NCI-H1105 (cell line): Measurements from ENCODE around the gene FXYD4.
"Not testable (repeated sequence)": the region's sequence is repeated elsewhere in the genome, so short reads cannot be mapped to it uniquely, and the experiment has no call there.

Experiments used
- DNase-seq: peaks from one replicate; lab custom pipeline; 2025; lab: John Stamatoyannopoulos, UW

FXYD4 gene, protein sequence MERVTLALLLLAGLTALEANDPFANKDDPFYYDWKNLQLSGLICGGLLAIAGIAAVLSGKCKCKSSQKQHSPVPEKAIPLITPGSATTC

DNA sequence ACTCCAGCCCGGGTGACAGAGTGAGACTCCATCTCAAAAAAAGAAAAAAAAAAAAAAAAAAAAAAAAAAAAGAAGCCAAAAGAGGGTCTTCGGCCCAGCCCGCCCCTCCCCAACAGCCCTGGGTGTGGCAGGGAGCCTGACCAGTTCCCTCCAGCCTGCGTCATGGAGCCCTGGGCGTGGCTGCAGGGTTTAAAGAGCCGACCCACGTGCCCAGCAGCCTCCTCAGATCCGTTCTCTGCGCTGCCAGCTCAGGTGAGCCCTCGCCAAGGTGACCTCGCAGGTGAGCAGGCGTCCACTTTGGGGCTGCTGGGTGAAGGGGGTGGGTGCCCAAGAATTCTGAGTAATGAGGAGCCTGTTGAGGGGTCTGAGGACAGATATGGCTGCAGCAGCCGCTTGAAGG, at the start of gene FXYD4:
TSS of gene FXYD4 (plus strand) at position 219 of the 400 bp plus-strand sequence. CDS start 2,111 bp downstream, outside the sequence.
- no peak for DNase-seq

DNA sequence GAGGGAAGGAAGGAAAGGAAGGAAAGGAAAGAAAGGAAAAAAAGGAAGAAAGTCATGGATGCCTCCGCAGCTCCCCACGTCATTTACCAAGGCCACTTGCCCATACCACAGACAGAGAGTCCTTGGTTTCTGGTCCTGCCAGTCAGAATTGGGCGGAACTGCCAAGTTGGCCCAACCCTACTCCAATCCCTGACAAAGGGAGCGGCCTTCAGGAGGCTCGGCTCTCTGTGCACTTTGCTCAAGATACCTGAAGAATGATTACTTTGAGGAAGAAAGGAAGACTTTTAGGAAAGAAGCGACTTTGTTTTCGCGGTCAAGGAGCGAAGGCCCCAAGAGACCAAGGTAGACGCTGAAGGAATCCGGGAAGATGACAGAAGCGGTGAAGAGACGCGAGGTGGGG, 49.1 kb upstream of the FXYD4 start:
- no peak for DNase-seq

DNA sequence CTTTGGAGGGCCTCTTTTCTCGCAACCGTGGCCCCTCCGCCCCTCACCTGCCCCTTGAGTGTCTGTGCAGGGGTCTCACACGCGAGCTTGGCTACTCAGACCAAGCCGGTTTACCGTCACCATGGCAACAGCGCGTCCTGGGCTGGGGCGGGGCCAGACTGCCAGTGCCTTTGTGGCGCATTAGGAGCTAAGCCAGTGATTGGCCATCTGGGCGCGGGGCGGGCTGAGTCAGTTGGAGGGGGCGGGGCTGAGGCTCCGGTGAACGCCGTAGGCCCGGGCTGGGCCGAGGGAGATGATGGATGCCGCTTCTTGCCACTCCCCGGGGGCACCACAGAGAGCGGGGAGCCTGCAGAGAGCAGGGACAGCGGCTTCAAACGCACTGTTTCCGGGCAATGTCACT, 48.7 kb upstream of the FXYD4 start:
- no peak for DNase-seq

DNA sequence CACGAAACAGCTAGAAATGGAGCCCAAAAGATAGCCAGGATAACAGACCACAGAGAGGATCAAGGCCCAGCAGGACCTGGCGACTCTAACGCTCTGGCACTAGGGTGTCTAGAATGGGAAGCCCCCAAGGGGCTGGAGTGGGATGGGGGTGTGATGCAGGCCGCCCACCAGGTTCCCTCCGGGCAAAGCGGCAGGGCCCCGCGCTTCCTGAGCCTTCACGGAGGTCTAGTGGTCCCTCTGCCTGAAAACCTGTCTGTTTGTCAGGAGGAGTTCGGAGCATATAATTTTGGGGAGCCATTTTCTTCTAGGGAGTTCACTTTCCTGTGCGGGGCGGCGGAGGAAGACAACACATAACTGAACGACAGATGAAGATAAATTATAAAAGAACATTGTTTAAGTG, 48.2 kb upstream of the FXYD4 start:
- no peak for DNase-seq

DNA sequence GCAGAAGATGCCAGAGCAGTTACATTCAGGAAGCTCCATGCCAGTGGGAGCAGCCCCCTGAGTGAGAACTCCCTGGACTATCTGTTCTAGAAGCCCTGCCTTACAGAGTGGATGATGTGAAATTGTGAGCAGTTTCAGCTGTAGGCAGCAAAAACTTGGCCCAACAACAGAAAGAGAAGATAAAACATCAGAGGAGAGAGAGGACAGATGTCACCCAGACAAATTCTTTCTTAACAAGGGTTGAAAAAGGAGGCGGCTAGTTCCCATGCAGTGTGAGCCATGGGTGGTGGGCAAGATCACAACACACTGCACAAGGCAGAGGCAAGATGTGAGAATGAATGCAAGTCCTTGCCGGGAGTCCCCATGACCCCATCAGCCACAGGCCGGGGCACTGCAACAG, 46.6 kb upstream of the FXYD4 start:
- DNase-seq: no peak

DNA sequence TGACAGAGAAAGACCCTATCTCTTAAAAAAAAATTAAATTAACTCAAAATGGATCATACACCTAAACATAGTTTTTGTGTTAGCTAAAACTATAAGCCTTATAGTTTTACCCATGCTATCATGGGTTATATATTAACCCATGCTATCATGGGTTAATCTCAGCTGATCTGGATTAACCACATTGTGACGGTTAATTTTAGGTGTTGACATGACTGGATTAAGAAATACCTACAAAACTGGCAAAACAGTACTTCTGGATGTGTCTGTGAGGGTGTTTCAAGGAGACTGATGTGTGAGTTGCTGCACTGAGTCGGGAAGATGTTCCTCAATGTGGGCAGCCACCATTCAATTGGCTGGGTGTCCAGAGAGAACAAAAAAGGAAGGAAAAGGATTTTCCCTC, 44.3 kb upstream of the FXYD4 start:
- no peak for DNase-seq

DNA sequence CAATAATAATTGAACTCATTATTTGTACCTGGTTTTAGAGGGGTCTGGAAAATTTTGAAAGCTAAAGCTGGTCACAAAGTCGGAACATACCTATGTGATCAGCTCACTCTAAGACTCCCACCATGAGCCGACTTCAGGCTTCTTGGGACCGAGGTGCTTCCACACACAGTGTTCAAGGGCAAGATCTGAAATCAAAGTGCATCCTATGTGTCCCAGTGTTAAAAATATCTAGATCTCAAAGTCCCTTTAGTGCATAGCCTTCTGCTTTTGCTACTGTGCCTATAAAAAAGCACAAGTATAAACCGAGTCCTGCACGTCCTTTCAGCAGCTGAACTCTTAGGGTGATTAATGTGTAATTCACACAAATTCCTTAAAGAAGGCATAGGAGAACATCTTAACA, 43.5 kb upstream of the FXYD4 start:
- no peak for DNase-seq

DNA sequence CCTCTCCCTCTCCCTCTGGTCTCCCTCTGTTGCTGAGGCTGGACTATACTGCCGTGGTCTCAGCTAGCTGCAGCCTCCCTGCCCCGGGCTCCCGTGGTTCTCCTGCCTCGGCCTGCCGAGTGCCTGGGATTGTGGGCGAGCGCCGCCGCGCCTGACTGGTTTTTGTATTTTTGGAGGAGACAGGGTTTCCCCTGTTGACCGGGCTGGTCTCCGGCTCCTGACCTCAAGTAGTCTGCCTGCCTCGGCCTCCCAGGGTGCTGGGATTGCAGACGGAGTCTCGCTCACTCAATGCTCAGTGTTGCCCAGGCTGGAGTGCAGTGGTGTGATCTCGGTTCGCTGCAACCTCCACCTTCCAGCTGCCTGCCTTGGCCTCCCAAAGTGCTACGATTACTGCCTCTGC, 42.6 kb upstream of the FXYD4 start:
- not testable (repeated sequence) for DNase-seq

DNA sequence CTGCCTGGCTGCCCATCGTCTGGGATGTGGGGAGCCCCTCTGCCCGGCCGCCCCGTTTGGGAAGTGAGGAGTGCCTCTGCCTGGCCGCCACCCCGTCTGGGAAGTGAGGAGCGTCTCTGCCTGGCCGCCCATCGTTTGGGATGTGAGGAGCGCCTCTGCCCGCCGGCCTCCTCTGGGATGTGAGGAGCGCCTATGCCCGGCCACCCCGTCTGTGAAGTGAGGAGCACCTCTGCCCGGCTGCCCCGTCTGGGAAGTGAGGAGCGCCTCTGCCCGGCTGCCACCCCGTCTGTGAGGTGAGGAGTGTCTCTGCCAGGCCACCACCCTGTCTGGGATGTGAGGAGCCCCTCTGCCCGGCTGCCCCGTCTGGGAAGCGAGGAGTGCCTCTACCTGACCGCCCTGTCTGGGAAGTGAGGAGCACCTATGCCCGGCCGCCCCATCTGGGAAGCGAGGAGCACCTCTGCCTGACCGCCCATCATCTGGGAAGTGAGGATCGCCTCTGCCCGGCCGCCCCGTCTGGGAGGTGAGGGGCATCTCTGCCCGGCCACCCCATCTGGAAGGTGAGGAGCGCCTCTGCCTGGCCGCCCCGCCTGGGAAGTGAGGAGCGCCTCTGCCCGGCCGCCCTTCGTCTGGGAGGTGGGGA, 42.1 kb upstream of the FXYD4 start:
- not testable (repeated sequence) for DNase-seq

DNA sequence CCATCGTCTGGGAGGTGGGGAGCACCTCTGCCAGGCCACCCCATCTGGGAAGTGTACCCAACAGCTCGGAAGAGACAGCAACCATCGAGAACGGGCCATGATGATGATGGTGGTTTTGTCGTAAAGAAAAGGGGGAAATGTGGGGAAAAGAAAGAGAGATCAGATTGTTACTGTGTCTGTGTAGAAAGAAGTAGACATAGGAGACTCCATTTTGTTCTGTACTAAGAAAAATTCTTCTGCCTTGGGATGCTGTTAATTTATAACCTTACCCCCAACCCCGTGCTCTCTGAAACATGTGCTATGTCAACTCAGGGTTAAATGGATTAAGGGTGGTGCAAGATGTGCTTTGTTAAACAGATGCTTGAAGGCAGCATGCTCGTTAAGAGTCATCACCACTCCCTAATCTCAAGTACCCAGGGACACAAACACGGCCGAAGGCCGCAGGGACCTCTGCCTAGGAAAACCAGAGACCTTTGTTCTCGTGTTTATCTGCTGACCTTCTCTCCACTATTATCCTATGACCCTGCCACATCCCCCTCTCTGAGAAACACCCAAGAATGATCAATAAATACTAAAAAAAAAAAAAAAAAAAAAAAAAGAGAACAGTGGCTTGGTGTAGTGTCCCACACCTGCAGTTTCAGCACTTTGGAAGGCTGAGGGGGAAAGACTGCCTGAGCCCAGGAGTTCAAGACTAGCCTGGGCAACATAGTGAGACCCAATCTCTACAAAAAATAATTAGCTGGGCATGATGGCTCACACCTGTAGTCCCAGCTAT, 41.2 kb upstream of the FXYD4 start:
- DNase-seq: not testable (repeated sequence)

DNA sequence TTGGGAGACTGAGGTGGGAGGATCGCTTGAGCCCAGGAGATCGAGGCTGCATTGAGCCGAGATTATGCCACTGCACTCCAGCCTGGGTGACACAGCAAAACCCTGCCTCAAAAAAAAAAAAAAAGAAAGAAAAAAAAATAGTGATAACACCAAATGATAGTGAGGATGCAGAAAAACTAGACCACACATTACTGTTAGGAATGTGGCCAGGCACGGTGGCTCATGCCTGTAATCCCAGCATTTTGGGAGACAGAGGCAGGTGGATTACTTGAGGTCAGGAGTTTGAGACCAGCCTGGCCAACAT, 40.7 kb upstream of the FXYD4 start:
- not testable (repeated sequence) for DNase-seq

DNA sequence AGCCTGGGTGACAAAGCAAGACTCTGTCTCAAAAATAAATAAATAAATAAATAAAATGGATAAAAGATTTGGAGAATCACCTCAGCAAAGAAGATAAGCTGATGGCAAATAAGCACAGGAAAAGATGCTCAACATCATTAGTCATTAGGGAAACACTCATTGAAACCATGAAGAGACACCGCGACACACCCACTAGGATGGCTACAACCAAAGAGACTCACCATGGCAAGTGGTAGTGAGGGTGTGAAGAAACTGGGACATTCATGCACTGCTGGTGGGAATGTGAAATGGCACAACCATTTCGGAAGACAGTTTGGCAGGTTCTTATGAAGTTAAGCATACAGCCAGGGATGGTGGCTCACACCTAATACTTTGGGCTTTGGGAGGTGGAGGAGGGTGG, 37.8 kb upstream of the FXYD4 start:
- DNase-seq: no peak

DNA sequence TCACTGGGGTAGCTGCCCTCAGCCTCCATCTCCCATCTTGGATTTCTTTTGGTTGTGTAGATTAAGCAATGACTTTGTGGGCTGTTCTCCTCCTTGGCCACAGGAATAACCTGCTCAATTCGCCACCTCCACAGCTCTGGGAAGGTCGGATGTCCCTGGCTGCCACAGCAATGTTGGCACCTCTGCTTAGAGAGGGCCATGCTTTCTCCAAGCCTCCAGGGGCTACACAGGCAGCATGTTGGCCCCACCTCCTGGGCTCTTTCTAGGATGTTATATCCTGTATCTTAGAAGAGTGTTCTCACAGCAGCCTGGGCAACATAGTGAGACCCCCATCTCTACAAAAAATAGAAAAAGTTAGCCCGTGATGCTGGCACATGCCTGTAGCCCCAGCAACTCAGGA, 35.4 kb upstream of the FXYD4 start:
- no peak for DNase-seq

DNA sequence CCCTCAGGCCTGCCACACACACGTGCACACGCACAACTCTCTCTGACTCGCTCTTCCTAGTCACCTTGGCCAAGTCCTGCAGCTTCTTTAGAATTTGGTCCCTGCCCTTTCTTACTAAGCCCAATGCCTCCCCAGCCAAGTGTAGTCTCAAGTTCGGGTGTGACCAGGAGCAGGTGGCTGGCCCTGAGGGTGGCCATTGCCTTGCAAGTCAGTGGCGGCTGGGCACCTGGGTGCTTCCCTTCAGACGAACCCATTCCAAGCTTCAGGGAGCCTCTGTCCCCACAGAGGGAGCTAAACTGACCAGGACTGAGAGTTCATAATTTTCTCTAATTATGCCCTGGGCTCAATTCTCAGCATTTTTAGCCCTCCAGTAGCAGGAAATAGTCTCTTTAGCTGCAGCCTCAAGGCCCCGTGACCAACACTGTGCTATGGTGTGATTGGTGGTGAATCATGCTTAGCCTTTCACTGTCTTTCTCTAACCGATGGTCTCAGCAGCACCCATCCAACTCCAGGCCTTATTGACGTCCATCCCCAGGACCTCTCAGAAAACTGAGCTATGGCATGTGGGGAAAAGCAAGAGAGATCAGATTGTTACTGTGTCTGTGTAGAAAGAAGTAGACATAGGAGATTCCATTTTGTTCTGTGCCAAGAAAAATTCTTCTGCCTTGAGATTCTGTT, 34.7 kb upstream of the FXYD4 start:
- DNase-seq: no peak

DNA sequence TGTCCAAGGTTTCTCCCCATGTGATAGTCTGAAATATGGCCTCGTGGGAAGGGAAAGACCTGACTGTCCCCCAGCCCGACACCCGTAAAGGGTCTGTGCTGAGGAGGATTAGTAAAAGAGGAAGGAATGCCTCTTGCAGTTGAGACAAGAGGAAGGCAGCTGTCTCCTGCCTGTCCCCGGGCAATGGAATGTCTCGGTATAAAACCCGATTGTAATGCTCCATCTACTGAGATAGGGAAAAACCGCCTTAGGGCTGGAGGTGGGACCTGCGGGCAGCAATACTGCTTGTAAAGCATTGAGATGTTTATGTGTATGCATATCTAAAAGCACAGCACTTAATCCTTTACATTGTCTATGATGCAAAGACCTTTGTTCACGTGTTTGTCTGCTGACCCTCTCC, 33.9 kb upstream of the FXYD4 start:
- DNase-seq: not testable (repeated sequence)

DNA sequence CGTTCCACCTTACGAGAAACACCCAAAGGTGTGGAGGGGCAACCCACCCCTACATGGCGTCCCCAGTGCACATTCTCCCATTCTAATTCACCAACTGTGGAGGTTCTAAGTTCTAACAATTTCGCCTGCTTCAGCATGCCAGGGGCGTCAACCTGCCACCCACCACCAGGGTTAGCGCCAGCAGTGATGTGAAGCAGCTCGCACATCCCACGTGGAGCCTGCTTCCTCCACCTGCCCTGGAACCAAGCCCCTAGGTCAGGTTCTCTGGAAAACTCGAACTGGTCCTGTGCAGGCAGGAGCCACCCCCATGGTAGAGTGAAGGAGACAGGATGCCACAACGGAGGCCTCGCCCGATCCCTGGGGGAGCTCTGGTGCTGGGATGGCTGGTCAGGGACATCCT, 33.3 kb upstream of the FXYD4 start:
- DNase-seq: no peak

DNA sequence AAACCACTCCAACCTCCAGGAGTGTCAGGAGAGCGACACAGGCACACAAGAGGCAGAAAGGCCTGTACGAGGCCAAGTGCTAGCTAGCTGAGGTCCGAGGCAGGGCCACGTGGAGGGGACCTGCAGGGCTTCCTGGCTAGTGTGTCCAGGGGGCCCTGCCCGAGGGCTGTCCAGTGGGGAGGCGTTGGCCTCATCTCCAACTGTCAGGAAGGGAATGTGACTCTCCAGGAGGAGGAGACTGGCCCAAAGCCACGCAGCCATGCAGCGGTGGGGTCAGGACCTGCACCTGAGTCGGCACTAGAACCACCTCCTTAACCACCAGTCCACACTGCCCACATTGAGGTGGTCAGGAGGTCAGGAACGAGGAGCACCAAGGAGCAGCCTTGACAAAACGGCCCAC, 32.3 kb upstream of the FXYD4 start:
- no peak for DNase-seq

DNA sequence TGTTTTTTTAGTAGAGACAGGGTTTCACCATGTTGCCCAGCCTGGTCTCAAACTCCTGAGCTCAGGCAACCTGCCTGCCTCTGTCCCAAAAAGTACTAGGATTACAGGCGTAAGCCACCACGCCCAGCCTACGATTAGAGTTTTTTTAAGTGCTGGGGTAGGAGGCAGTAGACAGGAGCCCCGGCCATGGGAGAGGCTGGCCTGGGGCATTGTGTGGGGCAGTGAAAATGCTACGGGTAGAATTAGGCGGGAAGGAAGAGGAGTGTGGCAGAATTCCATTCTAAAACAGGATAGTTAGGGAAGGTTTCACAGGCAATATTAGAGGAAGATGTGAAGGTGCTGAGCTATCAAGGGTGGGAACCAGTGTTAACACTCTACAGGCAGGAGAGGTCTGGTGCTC, 31.3 kb upstream of the FXYD4 start:
- DNase-seq: no peak

DNA sequence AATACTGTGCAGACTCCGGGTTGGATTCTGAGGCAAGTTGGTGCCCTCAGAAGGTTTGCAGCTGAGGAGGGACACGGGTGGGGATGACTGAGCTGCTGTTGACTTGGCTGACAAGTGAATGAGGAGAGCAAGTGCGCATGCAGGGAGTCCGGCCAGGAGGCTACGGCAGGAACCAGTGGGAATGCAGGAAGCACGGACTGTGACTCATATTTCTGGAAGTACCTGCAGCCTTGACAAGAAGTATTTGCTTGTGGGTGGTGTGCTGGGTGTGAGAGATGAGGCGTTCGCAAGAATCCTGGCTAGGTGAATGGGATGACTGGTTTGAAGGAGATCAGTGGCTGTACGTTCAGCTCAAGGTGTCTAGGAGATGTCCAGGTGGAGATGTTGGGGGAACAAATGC, 30.8 kb upstream of the FXYD4 start:
- no peak for DNase-seq

DNA sequence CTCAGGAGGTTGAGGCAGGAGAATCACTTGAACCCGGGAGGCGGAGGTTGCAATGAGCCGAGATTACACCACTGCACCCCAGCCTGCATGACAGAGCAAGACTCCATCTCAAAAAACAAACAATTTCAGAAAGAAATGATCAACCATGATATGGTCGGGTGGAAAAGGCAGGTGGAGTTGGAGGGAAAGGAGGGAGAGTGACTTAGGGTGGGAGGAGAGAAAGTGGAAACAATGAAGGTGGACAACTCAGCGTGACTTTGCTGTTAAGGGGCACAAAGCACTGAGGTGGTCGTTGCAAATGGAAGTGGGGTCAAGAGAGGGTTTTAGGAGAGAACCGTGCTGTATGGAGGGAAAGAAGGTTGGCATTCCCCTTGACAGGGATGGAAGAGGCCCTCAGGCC, 30.0 kb upstream of the FXYD4 start:
- no peak for DNase-seq

DNA sequence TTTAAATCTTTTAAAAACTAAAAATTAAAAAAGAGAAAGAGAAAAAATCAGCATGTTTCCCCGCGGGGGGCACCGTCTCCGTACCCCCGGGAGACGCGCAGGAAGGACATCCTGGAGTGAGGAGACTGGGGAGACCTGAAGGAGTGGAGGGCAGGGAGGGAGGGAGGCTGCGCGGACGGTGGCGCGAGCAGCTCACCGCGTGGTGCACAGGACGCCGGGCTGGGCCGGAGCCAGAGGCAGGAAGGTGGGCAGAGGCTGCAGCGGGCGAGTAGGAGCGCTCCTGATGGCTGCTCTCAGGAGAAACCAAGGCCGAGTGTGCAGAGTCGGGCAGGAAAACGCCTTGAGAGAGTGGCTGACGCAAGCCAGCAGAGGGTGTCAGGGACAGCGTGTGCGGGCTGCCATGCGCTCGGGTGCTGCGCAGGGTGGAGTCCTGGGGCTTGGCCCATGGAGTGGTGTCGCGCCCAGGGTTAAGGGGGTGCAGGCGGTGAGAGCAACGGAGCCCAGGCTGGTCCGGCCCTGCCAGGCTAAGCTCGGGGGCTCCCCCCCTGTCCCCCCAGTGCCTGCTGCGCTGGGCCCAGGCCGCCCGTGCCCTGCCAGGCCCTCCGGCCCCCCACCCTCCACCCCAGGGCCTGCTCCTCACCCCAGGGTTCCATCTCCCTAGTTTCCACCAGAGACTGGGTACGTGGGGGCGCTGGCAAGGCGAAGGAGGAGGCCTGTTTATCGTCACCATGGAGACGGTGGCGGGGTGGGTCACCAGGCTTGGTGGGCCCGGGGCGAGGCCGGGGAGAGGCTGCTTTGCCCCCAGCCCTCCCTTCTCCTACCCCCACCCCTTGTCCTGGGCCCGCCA, 28.9 kb upstream of the FXYD4 start:
- DNase-seq: no peak

DNA sequence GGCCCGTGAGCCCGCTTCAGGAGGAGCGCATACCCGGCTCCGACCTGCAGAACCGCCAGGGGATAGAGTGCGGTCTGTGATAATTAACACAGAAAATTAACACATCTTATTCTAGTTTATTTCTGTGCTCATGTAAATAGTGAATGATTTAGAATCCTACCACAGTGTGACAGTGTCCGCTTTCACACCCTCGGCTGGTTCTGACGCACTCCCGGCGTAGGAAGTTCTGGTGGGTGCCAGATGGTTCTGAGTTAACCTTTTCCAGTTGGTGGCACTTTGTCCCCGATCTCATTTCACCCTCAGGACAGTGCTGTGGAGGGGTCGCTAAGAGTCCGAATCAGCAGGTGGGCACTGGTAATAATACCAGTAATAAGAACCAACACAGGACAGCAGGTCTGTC, 28.3 kb upstream of the FXYD4 start:
- DNase-seq: no peak
